Measurements from ENCODE around the gene RARRES2. TPM values are rescaled to one million over a fixed set of nuclear protein-coding genes. Genes with fewer than 3 reads are reported as not detected.

The RARRES2 gene
- total RNA-seq, 4 donors from 2014 or later: 12.8 to 23.4 (median 16.5) TPM

DNA sequence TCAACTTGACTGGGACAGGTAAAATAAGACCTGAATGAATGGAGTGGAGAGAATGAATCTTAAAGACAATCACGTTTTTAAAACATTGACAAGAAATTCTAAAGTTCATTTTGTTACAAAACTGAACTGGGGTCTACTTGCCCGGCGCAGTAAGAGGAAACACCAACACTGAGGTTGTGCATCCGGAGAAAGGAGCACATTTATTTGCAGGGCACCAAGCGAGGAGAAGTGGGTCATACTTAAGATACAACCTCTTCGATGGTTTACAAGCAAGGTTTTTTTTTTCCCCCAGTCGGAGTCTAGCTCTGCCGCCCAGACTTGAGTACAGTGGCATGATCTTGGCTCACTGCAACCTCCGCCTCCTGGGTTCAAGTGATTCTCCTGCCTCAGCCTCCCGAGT, 23.8 kb upstream of the RARRES2 start:
- DNase-seq (ENCODE audit: low spot score in 2 of 2): no peak
- TF ChIP-seq, protein P1, sequence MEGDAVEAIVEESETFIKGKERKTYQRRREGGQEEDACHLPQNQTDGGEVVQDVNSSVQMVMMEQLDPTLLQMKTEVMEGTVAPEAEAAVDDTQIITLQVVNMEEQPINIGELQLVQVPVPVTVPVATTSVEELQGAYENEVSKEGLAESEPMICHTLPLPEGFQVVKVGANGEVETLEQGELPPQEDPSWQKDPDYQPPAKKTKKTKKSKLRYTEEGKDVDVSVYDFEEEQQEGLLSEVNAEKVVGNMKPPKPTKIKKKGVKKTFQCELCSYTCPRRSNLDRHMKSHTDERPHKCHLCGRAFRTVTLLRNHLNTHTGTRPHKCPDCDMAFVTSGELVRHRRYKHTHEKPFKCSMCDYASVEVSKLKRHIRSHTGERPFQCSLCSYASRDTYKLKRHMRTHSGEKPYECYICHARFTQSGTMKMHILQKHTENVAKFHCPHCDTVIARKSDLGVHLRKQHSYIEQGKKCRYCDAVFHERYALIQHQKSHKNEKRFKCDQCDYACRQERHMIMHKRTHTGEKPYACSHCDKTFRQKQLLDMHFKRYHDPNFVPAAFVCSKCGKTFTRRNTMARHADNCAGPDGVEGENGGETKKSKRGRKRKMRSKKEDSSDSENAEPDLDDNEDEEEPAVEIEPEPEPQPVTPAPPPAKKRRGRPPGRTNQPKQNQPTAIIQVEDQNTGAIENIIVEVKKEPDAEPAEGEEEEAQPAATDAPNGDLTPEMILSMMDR (IDR thresholded peaks at IDR 0.05): no peak
- no peak for TF ChIP-seq POLR2AphosphoS5 (IDR thresholded peaks at IDR 0.05)
- TF ChIP-seq EP300 (IDR thresholded peaks at IDR 0.05): no peak
- no peak for TF ChIP-seq POLR2A (IDR thresholded peaks at IDR 0.05)
- no peaks in the 10 kb centered on the region for H3K36me3 ChIP-seq
- H3K4me3 ChIP-seq: no peak overlapping the region
- no peak overlapping the region for H3K27ac ChIP-seq
- H3K4me1 ChIP-seq: peaks cover 21% of the 10 kb centered on the region
- H3K9me3 ChIP-seq: no peaks in the 10 kb centered on the region
- H3K27me3 ChIP-seq: no peaks in the 10 kb centered on the region
- WGBS: 90% methylated on average over 10 of the region's 10 CpGs

DNA sequence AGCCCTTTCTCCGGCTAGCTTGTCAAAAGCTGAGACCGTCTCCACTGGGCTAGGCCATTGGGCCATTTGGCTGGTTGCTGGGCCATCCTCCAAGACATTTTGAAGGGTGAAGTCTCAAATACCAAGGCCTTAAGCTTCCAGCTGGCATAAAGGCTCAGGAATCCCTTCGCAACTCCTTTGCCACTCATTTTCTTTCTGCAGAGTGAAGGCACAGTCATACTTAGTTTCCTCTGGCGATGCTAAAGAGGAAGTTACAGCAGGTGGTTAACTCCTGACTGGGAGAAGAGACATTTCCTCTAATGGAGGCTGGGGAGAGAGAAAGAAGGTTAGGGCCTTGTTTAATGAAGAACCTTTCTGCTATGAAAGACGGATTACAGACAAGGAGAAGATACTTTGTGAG, 22.4 kb upstream of the RARRES2 start:
- Histone ChIP-seq H3K9me3 (no peaks in the 10 kb centered on the region), H3K4me1 (peaks cover 10% of the 10 kb centered on the region), H3K27ac (no peak overlapping the region), H3K36me3 (no peaks in the 10 kb centered on the region), H3K4me3 (no peak overlapping the region), H3K27me3 (no peaks in the 10 kb centered on the region)
- no peak for DNase-seq (ENCODE audit: low spot score in 2 of 2)
- TF ChIP-seq, protein P1 (IDR thresholded peaks at IDR 0.05): no peak
- no peak for TF ChIP-seq POLR2A (IDR thresholded peaks at IDR 0.05)
- TF ChIP-seq POLR2AphosphoS5 (IDR thresholded peaks at IDR 0.05): no peak
- no peak for TF ChIP-seq EP300 (IDR thresholded peaks at IDR 0.05)
- 74% methylated on average over 5 of the region's 5 CpGs for WGBS

DNA sequence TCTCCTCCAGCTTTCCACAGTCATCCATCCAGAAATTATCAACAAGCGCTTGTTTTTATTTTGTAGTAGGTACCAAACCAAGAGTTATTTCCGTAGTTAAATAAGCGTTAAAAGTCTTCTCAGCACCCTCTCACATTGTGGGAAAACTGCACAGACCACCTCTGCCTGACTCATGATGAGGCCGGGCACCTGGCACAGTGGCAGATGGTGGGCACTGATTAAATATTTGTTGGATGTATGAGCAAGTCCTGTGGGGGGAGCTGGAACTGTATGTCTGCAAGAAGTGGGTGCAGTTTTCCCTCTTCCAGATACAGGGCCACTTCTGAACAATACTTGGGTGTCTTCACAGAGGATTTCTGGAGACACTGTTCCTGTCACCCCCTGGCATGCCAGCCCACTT, 21.9 kb upstream of the RARRES2 start:
- H3K4me3 ChIP-seq: no peak overlapping the region
- H3K9me3 ChIP-seq: no peaks in the 10 kb centered on the region
- WGBS: 93% methylated on average over 4 of the region's 4 CpGs
- no peak for DNase-seq (ENCODE audit: low spot score in 2 of 2)
- no peaks in the 10 kb centered on the region for H3K36me3 ChIP-seq
- H3K27me3 ChIP-seq: no peaks in the 10 kb centered on the region
- H3K4me1 ChIP-seq: peaks cover 10% of the 10 kb centered on the region
- no peak overlapping the region for H3K27ac ChIP-seq
- TF ChIP-seq POLR2AphosphoS5 (IDR thresholded peaks at IDR 0.05) (no peak), EP300 (IDR thresholded peaks at IDR 0.05) (no peak), POLR2A (IDR thresholded peaks at IDR 0.05) (no peak)
- TF ChIP-seq, protein P1 (IDR thresholded peaks at IDR 0.05): no peak

DNA sequence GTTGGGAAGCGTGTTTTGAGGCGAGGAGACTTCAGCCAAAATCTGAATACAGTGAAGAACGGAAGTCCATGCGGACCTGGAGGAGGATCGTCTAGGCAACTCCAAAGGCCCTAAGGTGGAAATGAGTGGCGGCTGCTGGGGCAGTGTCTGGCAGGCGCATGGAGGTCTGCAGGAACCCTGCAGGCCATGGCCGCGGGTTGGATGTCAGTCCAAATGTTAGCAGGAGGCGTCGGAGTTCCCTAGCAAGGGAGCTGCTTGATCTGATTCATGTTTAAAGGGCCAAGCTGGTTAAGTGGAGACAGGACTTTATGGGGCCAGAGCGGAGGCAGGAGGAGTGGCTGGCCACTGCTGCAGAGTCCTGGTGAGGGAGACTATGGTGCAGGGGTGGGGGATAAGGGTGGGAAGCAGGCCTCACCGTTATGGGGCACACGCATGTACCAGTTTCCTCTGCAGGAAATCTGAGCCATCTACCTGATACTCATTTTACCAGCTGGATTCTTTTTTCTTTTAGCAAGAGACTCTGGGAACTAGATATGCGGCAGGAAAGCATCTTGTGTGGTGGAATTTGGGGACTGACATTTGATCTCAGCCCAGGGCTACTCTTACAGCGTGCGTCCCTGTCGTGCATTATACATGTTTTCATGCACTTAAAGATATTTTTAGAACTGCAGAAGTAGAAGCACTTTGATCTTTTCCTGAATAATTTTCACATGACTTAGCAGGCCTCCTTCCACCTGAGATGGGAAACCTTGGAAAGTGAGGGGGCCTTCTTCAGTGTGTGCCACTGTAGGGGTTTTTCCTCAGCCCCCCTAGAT, 20.6 kb upstream of the RARRES2 start:
- H3K36me3 ChIP-seq: no peaks in the 10 kb centered on the region
- no peak for DNase-seq (ENCODE audit: low spot score in 2 of 2)
- no peaks in the 10 kb centered on the region for H3K9me3 ChIP-seq
- H3K27ac ChIP-seq: no peak overlapping the region
- 77% methylated on average over 18 of the region's 18 CpGs for WGBS
- no peak for TF ChIP-seq EP300 (IDR thresholded peaks at IDR 0.05)
- no peak for TF ChIP-seq POLR2AphosphoS5 (IDR thresholded peaks at IDR 0.05)
- TF ChIP-seq POLR2A (IDR thresholded peaks at IDR 0.05): no peak
- TF ChIP-seq, protein P1 (IDR thresholded peaks at IDR 0.05): no peak
- no peak overlapping the region for H3K4me3 ChIP-seq
- H3K4me1 ChIP-seq: peaks cover 7% of the 10 kb centered on the region
- H3K27me3 ChIP-seq: no peaks in the 10 kb centered on the region

DNA sequence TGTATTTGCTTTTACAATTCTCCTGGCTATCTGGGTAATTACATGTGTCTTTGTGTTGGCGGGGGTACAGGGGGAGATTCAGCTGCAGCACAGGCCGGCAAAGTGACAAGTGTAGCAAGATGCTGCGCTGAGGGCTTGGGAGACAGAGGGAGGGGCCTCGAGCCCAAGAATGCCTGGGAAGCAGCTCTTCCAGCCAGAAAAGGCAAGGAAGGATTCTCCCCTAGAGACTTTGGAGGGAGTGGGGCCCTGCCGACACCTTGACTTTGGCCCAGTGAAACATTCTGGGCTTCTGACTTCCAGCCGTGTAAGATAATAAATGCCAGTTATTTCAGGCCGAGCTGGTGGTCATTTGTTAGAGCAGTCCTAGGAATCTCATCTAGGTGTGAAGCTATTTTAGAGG, 20.0 kb upstream of the RARRES2 start:
- Histone ChIP-seq H3K4me1 (peaks cover 7% of the 10 kb centered on the region), H3K4me3 (no peak overlapping the region), H3K9me3 (no peaks in the 10 kb centered on the region), H3K27ac (no peak overlapping the region), H3K36me3 (no peaks in the 10 kb centered on the region), H3K27me3 (no peaks in the 10 kb centered on the region)
- DNase-seq (ENCODE audit: low spot score in 2 of 2): no peak
- 78% methylated on average over 7 of the region's 7 CpGs for WGBS
- TF ChIP-seq POLR2A (IDR thresholded peaks at IDR 0.05) (no peak), EP300 (IDR thresholded peaks at IDR 0.05) (no peak), POLR2AphosphoS5 (IDR thresholded peaks at IDR 0.05) (no peak)
- TF ChIP-seq, protein P1 (IDR thresholded peaks at IDR 0.05): no peak

All from suprapubic skin (tissue), 4 donors.